CD14-positive monocyte (primary cell): ENCODE data around the gene NDUFS6. TPM values are rescaled to one million over a fixed set of nuclear protein-coding genes. Genes with fewer than 3 reads are reported as not detected.

Experiments used
- DNase-seq, 3 donors: peaks; one replicate each; pipeline ENCODE4 v3.0.0-alpha.2; 2011 to 2022
- H2AFZ ChIP-seq: 2 replicates; pipeline ENCODE4 v1.6.0; 2012; ENCODE audit warnings: mild to moderate bottlenecking, low read depth, low read length, inconsistent platforms; ENCODE audit not compliant: insufficient read depth, poor library complexity, severe bottlenecking
- H3K27ac ChIP-seq, 2 donors: 1 replicate in 1 of 2; 2 replicates in 1 of 2; pipeline ENCODE4 v1.5.1; 2012 to 2013; ENCODE audit warnings: low read length in 2 of 2, control low read depth in 1 of 2, inconsistent platforms in 1 of 2, low read depth in 1 of 2, mild to moderate bottlenecking in 1 of 2
- H3K27me3 ChIP-seq, 2 donors: one replicate each; pipeline versions ENCODE4 v1.6.0 to v1.6.1; 2011 to 2013; ENCODE audit warnings: low read length in 2 of 2; ENCODE audit not compliant: control insufficient read depth in 2 of 2, insufficient read depth in 2 of 2
- H3K36me3 ChIP-seq, 2 donors: replicated peaks in 1 of 2; 1 replicate in 1 of 2; 2 replicates in 1 of 2; pipeline versions ENCODE4 v1.5.1 to v1.6.1; 2012 to 2013; ENCODE audit warnings: low read length in 2 of 2, control low read depth in 1 of 2, inconsistent platforms in 1 of 2, mild to moderate bottlenecking in 1 of 2; ENCODE audit not compliant: insufficient read depth in 2 of 2, control insufficient read depth in 1 of 2
- H3K4me1 ChIP-seq, 2 donors: 1 replicate in 1 of 2; 2 replicates in 1 of 2; pipeline versions ENCODE4 v1.5.1 to v1.6.1; 2012 to 2013; ENCODE audit warnings: low read length in 2 of 2, control low read depth in 1 of 2, inconsistent platforms in 1 of 2, mild to moderate bottlenecking in 1 of 2, moderate library complexity in 1 of 2; ENCODE audit not compliant: insufficient read depth in 2 of 2, control insufficient read depth in 1 of 2
- H3K4me2 ChIP-seq: replicated peaks from 2 replicates; pipeline ENCODE3; 2012; ENCODE audit warnings: low read length, moderate library complexity, mild to moderate bottlenecking; ENCODE audit not compliant: poor library complexity, severe bottlenecking; ENCODE audit errors: extremely low read depth
- H3K4me3 ChIP-seq, 3 experiments: fragments of 200-600 bp in 1 of 3; sonication (generic) in 1 of 3; replicated peaks in 1 of 3; 1 replicate in 2 of 3; 2 replicates in 1 of 3; pipeline ENCODE4 v1.5.1; 2011 to 2013; ENCODE audit warnings: low read length in 3 of 3, mild to moderate bottlenecking in 3 of 3, control low read depth in 2 of 3, low read depth in 2 of 3, inconsistent platforms in 1 of 3, moderate library complexity in 1 of 3
- H3K79me2 ChIP-seq: 2 replicates; pipeline ENCODE4 v1.6.0; 2012; ENCODE audit warnings: mild to moderate bottlenecking, control low read depth, inconsistent platforms, low read length, moderate library complexity; ENCODE audit not compliant: insufficient read depth
- H3K9ac ChIP-seq: 2 replicates; pipeline ENCODE4 v1.6.0; 2017; ENCODE audit warnings: low read length, mild to moderate bottlenecking; ENCODE audit not compliant: insufficient read depth, poor library complexity, severe bottlenecking
- H3K9me3 ChIP-seq, 2 donors: replicated peaks in 1 of 2; 1 replicate in 1 of 2; 2 replicates in 1 of 2; pipeline versions ENCODE4 v1.5.1 to v1.6.1; 2012 to 2013; ENCODE audit warnings: low read length in 2 of 2, control low read depth in 1 of 2; ENCODE audit not compliant: control insufficient read depth in 1 of 2, insufficient read depth in 1 of 2
- H4K20me1 ChIP-seq: 2 replicates; pipeline ENCODE4 v1.6.0; 2012; ENCODE audit warnings: mild to moderate bottlenecking, low read length, control low read depth, moderate library complexity; ENCODE audit not compliant: insufficient read depth
- H3K27ac Mint-ChIP-seq, 7 donors: one replicate each; pipeline ENCODE4 v1.8.0; 2020; ENCODE audit warnings: mild to moderate bottlenecking in 7 of 7, mixed read lengths in 7 of 7, moderate library complexity in 6 of 7, inconsistent platforms in 2 of 7
- H3K27me3 Mint-ChIP-seq, 3 donors: one replicate each; pipeline ENCODE4 v1.8.0; 2021 to 2022; ENCODE audit warnings: low read depth in 3 of 3, mild to moderate bottlenecking in 3 of 3, mixed read lengths in 3 of 3, moderate library complexity in 3 of 3, inconsistent platforms in 1 of 3
- H3K36me3 Mint-ChIP-seq, 2 donors: one replicate each; pipeline ENCODE4 v1.8.0; 2020; ENCODE audit warnings: mixed read lengths in 2 of 2, inconsistent platforms in 1 of 2, mild to moderate bottlenecking in 1 of 2
- H3K4me1 Mint-ChIP-seq: one replicate; pipeline ENCODE4 v1.8.0; 2020; ENCODE audit warnings: mild to moderate bottlenecking, mixed read lengths
- H3K4me3 Mint-ChIP-seq, 2 donors: one replicate each; pipeline ENCODE4 v1.8.0; 2020; ENCODE audit warnings: mild to moderate bottlenecking in 2 of 2, mixed read lengths in 2 of 2, moderate library complexity in 1 of 2
- H3K9me3 Mint-ChIP-seq, 7 donors: one replicate each; pipeline ENCODE4 v1.8.0; 2020 to 2022; ENCODE audit warnings: mixed read lengths in 7 of 7, mild to moderate bottlenecking in 6 of 7, moderate library complexity in 6 of 7, inconsistent platforms in 2 of 7
- WGBS: methylation state at CpG from one replicate; pipeline ENCODE4 v1.1.5; 2013; ENCODE audit warnings: missing lambda C conversion rate; ENCODE audit not compliant: insufficient coverage; 5-methylcytosine and 5-hydroxymethylcytosine counted together
- intact Hi-C, 2 donors: fragments of 100-400 bp; cut with micrococcal nuclease; formaldehyde crosslinking; loops; one replicate each; pipeline versions ENCODE4 v1.15.0 to v1.15.1; 2023
- polyA plus RNA-seq, 3 donors: library from polyadenylated mRNA; depleted of rRNA in 1 of 3; unstranded in 2 of 3; stranded (reverse) in 1 of 3; fragments of 300-500 nt in 2 of 3; fragments of >200 nt in 1 of 3; fragmentation: Illumina TruSeq in 2 of 3; gene quantifications; 1 replicate in 2 of 3; 2 replicates in 1 of 3; pipeline ENCODE4 v1.2.3, GENCODE V29; 2012 to 2021
- TF ChIP-seq, protein P1 (sequence below): fragments of 200-600 bp; IDR thresholded peaks from one replicate; pipeline ENCODE4 v1.8.0; 2022; ENCODE audit warnings: antibody characterized with exemption, mild to moderate bottlenecking

NDUFS6 gene
- polyA plus RNA-seq, 3 donors, result 20.5 to 62.3 (median 62.2) TPM

DNA sequence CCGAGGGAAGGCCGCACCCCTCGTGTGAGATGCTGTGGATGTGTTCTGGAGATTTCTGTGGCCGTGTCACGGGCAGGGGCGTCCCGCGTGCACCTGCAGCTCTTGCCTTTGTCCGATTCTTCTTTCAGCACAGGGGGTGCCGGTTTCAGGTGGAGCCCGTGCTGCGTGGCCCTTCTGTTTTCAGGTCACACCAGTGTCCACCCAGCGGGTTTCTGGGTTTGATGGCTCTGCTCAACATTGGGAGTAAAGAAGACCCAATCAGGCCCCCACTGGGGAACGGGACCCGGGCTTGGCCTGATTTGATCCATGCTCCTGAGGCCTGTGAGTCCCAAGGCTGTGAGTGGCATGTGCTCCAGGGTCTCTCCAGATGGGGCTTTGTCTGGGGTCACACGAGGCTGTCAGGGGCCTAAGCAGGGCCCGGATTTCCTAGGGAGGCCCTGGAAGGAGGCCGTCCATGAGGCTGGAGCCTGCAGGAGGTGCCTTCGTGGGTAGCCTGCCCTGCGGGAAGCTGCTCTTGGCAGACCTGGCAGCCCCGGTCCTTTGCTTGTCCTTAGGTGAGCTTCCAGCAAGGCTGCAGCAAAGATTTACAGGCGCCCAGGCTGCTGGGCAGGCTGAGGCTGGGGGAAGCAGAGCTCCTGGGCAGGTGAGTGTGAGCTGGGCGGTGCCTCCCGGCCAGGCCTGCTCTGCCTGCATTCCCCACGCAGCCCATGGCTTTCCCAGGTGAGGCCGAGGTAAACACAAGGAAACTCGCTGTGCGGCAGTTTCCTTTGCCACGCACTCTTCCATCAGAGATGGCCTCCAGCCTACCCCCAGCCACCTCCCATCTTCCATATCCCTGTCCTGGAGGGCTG, 14.4 kb upstream of the NDUFS6 start:
- Mint-ChIP-seq H3K4me1 (no peaks in the 10 kb centered on the region), H3K4me3 (no peak overlapping the region), H3K27ac (no peak overlapping the region), H3K36me3 (no peaks in the 10 kb centered on the region), H3K9me3 (no peaks in the 10 kb centered on the region), H3K27me3 (peaks cover 2 to 16% (median 4%) of the 10 kb centered on the region in 3 donors)
- Histone ChIP-seq H3K4me3 (no peak overlapping the region), H3K27me3 (peaks cover 0 to 3% of the 10 kb centered on the region in 2 donors), H3K36me3 (no peaks in the 10 kb centered on the region), H3K79me2 (no peaks in the 10 kb centered on the region), H3K9ac (no peak overlapping the region), H3K9me3 (no peaks in the 10 kb centered on the region), H2AFZ (no peak overlapping the region), H4K20me1 (no peaks in the 10 kb centered on the region), H3K4me2 (no peak overlapping the region), H3K4me1 (no peaks in the 10 kb centered on the region), H3K27ac (no peak overlapping the region)
- DNase-seq, result no peak
- intact Hi-C loops, result no loop called here
- WGBS, result 97% methylated on average over 27 of the region's 29 CpGs
- TF ChIP-seq, protein P1, sequence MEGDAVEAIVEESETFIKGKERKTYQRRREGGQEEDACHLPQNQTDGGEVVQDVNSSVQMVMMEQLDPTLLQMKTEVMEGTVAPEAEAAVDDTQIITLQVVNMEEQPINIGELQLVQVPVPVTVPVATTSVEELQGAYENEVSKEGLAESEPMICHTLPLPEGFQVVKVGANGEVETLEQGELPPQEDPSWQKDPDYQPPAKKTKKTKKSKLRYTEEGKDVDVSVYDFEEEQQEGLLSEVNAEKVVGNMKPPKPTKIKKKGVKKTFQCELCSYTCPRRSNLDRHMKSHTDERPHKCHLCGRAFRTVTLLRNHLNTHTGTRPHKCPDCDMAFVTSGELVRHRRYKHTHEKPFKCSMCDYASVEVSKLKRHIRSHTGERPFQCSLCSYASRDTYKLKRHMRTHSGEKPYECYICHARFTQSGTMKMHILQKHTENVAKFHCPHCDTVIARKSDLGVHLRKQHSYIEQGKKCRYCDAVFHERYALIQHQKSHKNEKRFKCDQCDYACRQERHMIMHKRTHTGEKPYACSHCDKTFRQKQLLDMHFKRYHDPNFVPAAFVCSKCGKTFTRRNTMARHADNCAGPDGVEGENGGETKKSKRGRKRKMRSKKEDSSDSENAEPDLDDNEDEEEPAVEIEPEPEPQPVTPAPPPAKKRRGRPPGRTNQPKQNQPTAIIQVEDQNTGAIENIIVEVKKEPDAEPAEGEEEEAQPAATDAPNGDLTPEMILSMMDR, result no peak

DNA sequence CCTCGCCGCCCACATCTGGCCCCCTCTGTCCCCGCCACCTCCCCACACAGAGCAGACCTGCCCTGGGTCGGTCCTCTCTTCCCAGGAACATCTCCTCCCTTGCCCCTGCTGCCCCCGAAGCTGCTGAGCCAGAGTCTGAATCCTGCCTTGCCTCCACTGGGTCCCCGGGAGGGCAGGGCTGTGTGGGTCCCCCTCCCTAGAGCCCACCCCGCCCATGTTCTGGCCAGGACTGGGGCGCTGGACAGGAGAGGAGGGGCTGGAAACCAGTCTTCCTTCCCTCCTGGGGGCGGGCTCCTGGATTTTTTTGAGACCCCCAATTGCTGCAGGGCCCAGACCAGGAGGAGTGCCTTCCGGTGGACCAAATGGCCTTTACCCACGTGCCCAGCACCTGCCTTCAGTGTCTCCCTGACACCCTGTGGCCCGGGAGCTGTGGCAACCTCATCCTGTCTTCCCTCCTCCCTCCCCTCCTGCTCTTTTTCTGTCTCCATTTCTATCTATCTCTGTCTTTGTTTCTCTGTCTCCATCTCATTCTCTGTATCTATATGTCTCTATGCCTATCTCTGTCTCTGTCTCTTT, 13.6 kb upstream of the NDUFS6 start:
- H3K36me3 Mint-ChIP-seq, result no peaks in the 10 kb centered on the region
- Histone ChIP-seq H3K4me3 (no peak overlapping the region), H4K20me1 (no peaks in the 10 kb centered on the region), H3K27ac (no peak overlapping the region), H3K4me2 (no peak overlapping the region), H3K27me3 (peaks cover 0 to 3% of the 10 kb centered on the region in 2 donors), H2AFZ (no peak overlapping the region), H3K79me2 (no peaks in the 10 kb centered on the region), H3K9ac (no peak overlapping the region), H3K4me1 (no peaks in the 10 kb centered on the region), H3K36me3 (no peaks in the 10 kb centered on the region), H3K9me3 (no peaks in the 10 kb centered on the region)
- WGBS, result 91% methylated on average over 6 of the region's 12 CpGs
- peaks cover 2 to 16% (median 4%) of the 10 kb centered on the region in 3 donors for H3K27me3 Mint-ChIP-seq
- H3K9me3 Mint-ChIP-seq, result no peaks in the 10 kb centered on the region
- no peaks in the 10 kb centered on the region for H3K4me1 Mint-ChIP-seq
- no peak for DNase-seq
- intact Hi-C loops, result no loop called here
- TF ChIP-seq, protein P1, result no peak
- no peak overlapping the region for H3K27ac Mint-ChIP-seq
- H3K4me3 Mint-ChIP-seq, result no peak overlapping the region
